Peyer's patch (tissue), 4 donors: Measurements from ENCODE around the gene LDB3.

Source experiments
- POLR2A ChIP-seq, 2 donors: fragments of 450-650 bp; IDR thresholded peaks; one replicate each; pipeline ENCODE4 v1.5.1; 2017; ENCODE audit warnings: antibody characterized with exemption in 2 of 2, mild to moderate bottlenecking in 2 of 2, moderate library complexity in 2 of 2
- TF ChIP-seq, protein P1 (sequence below), 6 experiments: fragments of 450-650 bp in 4 of 6; fragments of 200-600 bp in 2 of 6; sonication (generic) in 1 of 6; IDR thresholded peaks; one replicate each; pipeline ENCODE4 v1.5.1; 2017 to 2019; ENCODE audit warnings: antibody characterized with exemption in 6 of 6, mild to moderate bottlenecking in 3 of 6, moderate library complexity in 1 of 6

DNA sequence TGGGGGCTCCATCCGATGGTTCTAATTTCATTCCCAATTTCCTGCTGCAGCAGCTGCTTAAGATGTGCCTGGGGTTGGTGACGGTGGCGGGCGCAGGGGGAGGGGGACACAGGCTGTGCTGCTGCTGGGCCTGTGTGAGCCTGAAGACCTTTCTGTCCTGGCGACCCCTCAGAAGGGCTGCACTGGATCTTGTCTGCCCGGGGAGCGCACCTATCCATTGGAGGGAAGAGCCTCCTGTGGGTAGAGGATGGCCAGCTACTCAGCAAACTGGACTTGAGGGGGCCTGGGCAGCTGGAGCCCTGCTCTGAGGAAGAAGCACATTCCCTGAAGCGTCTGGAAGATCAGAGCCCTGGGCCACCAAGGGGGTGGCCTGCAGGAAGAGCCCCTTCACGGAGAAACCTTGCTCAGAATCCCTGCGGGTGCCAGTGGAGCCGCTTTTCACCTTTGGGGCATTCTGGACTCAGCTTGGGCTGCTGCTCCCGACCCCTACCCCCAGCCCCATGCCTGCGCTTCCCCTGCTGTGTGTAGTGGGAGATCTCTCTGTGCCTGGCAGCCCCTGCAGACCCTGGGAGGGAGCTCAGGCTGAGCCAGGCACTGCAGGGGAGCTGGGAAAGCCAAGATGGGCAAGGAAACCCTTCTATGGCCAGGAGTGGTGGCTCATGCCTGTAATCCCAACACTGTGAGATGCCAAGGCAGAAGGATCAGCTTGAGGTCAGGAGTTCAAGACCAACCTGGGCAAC, 17.8 kb downstream of the LDB3 start:
- TF ChIP-seq, protein P1, sequence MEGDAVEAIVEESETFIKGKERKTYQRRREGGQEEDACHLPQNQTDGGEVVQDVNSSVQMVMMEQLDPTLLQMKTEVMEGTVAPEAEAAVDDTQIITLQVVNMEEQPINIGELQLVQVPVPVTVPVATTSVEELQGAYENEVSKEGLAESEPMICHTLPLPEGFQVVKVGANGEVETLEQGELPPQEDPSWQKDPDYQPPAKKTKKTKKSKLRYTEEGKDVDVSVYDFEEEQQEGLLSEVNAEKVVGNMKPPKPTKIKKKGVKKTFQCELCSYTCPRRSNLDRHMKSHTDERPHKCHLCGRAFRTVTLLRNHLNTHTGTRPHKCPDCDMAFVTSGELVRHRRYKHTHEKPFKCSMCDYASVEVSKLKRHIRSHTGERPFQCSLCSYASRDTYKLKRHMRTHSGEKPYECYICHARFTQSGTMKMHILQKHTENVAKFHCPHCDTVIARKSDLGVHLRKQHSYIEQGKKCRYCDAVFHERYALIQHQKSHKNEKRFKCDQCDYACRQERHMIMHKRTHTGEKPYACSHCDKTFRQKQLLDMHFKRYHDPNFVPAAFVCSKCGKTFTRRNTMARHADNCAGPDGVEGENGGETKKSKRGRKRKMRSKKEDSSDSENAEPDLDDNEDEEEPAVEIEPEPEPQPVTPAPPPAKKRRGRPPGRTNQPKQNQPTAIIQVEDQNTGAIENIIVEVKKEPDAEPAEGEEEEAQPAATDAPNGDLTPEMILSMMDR (IDR thresholded peaks at IDR 0.05): no peak
- no peak for TF ChIP-seq POLR2A (IDR thresholded peaks at IDR 0.05)
